K562 (cell line): ENCODE data around the gene KCNG3. TPM values are rescaled to one million over a fixed set of nuclear protein-coding genes. Genes with fewer than 3 reads are reported as not detected.

ENCODE experiments used
- ATF4 ChIP-seq: fragments of 450-650 bp; formaldehyde crosslinking; IDR thresholded peaks from 2 replicates; pipeline ENCODE4 v1.4.0; 2022; ENCODE audit warnings: mild to moderate bottlenecking, moderate library complexity
- FOXA1 ChIP-seq: fragments of 450-650 bp; IDR thresholded peaks from 2 replicates; pipeline ENCODE4 v1.6.1; 2016; ENCODE audit warnings: mild to moderate bottlenecking, borderline replicate concordance
- NONO ChIP-seq, 2 experiments: fragments of 200-400 bp in 1 of 2; fragments of 450-650 bp in 1 of 2; formaldehyde crosslinking in 1 of 2; IDR thresholded peaks; 2 replicates each; pipeline ENCODE4 v1.6.1; 2017; ENCODE audit warnings: low read depth in 2 of 2, mild to moderate bottlenecking in 2 of 2, moderate library complexity in 2 of 2, low read length in 1 of 2
- PBX2 ChIP-seq, 2 experiments: IDR thresholded peaks in 1 of 2; conservative IDR thresholded peaks in 1 of 2; 2 replicates each; pipeline ENCODE4 v1.6.1; 2016; ENCODE audit warnings: low read depth in 2 of 2, mild to moderate bottlenecking in 1 of 2, missing compliant biosample characterization in 1 of 2, missing genetic modification characterization in 1 of 2, moderate library complexity in 1 of 2
- SFPQ ChIP-seq: fragments of 200-400 bp; formaldehyde crosslinking; IDR thresholded peaks from 2 replicates; pipeline ENCODE4 v1.6.1; 2017; ENCODE audit warnings: mild to moderate bottlenecking, low read depth, low read length, moderate library complexity
- TBL1XR1 ChIP-seq, 2 experiments: IDR thresholded peaks; 2 replicates each; pipeline ENCODE4 v1.6.1; 2012; ENCODE audit warnings: improper control_type of control experiment in 2 of 2, low read length in 2 of 2, mild to moderate bottlenecking in 1 of 2
- TFAP4 ChIP-seq: sonication (generic); formaldehyde crosslinking; IDR thresholded peaks from 2 replicates; pipeline ENCODE4 v1.8.0; 2022; ENCODE audit warnings: missing genetic modification reagents, mild to moderate bottlenecking, moderate library complexity, borderline replicate concordance
- XRCC3 ChIP-seq: fragments of 450-650 bp; IDR thresholded peaks from 2 replicates; pipeline ENCODE4 v1.6.1; 2017; ENCODE audit warnings: mild to moderate bottlenecking, moderate library complexity
- ZBTB49 ChIP-seq: sonication (generic); formaldehyde crosslinking; IDR thresholded peaks from 2 replicates; pipeline ENCODE4 v1.8.0; 2022; ENCODE audit warnings: missing genetic modification reagents, mild to moderate bottlenecking, borderline replicate concordance
- ZNF507 ChIP-seq: conservative IDR thresholded peaks from 2 replicates; pipeline ENCODE4 v1.6.1; 2017; ENCODE audit warnings: missing genetic modification characterization, missing compliant biosample characterization
- ZNF785 ChIP-seq: fragments of 250-450 bp; sonication (Bioruptor Pico); IDR thresholded peaks from 2 replicates; pipeline ENCODE4 v1.4.0; 2020; ENCODE audit warnings: mild to moderate bottlenecking
- polyA plus RNA-seq, 8 experiments: library from polyadenylated mRNA; depleted of rRNA in 4 of 8; stranded (reverse) in 5 of 8; unstranded in 3 of 8; fragments of >200 nt; fragmentation: Nextera tagmentation in 2 of 8; fragmentation: Illumina TruSeq in 1 of 8; extraction: Ambion mirVana in 2 of 8; extraction: Trizol in 1 of 8; gene quantifications; 2 replicates each; pipeline versions ENCODE4 v1.2.1 to v1.2.3, GENCODE V29; 2011 to 2014; ENCODE audit warnings: inconsistent platforms in 1 of 8, missing spikeins in 1 of 8
- total RNA-seq, 7 experiments: library from RNA; depleted of rRNA in 6 of 7; stranded (reverse); fragments of >200 nt in 6 of 7; fragmentation: Illumina TruSeq in 2 of 7; extraction: Trizol in 2 of 7; gene quantifications; 2 replicates each; pipeline versions ENCODE4 v1.2.1 to v1.2.3, GENCODE V29; 2011 to 2021; ENCODE audit warnings: low replicate concordance in 1 of 7

The KCNG3 gene
- total and polyA plus RNA-seq, 9 of the 15 experiments (the other 6 are each of a cell fraction or from before 2014, with no cell fraction given), result not detected

- no peak for TF ChIP-seq TBL1XR1 (IDR thresholded peaks at IDR 0.05; ENCODE audit: low read length in 2 of 2)
- TF ChIP-seq ATF4 (CRISPR knock-in tag), result no peak
- no peak for TF ChIP-seq NONO (IDR thresholded peaks at IDR 0.05; ENCODE audit: low read depth in 2 of 2, low read length in 1 of 2)
- TF ChIP-seq TFAP4, result no peak
- TF ChIP-seq PBX2 (CRISPR knock-in tag; IDR thresholded peaks at IDR 0.05; ENCODE audit: low read depth), result no peak
- no peak for TF ChIP-seq PBX2 (tag; conservative IDR thresholded peaks at IDR 0.05; ENCODE audit: low read depth)
- no peak for TF ChIP-seq ZNF507 (tag)
- no peak for TF ChIP-seq SFPQ
- TF ChIP-seq ZBTB49 (CRISPR knock-in tag), result no peak
- TF ChIP-seq FOXA1, result no peak
- no peak for TF ChIP-seq XRCC3
- no peak for TF ChIP-seq ZNF785 (CRISPR knock-in tag)
Measured at GRCh38 chr2:42519624-42520023, 25.8 kb upstream of the KCNG3 start (continued).
